Neural cell (in vitro differentiated cells): ENCODE results near the gene TTYH1. TPM values are rescaled to one million over a fixed set of nuclear protein-coding genes. Genes with fewer than 3 reads are reported as not detected.
A peak's percentile ranks its signal among the peaks of the same experiment; 100 is the strongest.

Experiments used
- H2AFZ ChIP-seq: fragments of 200-600, 300-800 bp; sonication (generic), shearing (Covaris generic); 2 replicates; pipeline ENCODE4 v1.6.0; 2014; ENCODE audit warnings: low read depth, mild to moderate bottlenecking, antibody characterized with exemption, low read length, moderate library complexity
- H3F3A ChIP-seq: fragments of 200-600 bp; shearing (Covaris generic); 2 replicates; pipeline ENCODE4 v1.6.1; 2016; ENCODE audit warnings: mild to moderate bottlenecking, moderate library complexity, mixed read lengths, antibody characterized with exemption, low read length; ENCODE audit not compliant: insufficient read depth, poor library complexity, severe bottlenecking
- H3K27ac ChIP-seq: fragments of 200-600, 300-800 bp; sonication (generic), shearing (Covaris generic); 2 replicates; pipeline ENCODE4 v1.5.1; 2014; ENCODE audit warnings: mild to moderate bottlenecking, low read length, moderate library complexity
- H3K27me3 ChIP-seq: fragments of 300-800, 200-600 bp; sonication (generic), shearing (Covaris generic); 2 replicates; pipeline ENCODE4 v1.6.0; 2014; ENCODE audit warnings: mild to moderate bottlenecking, low read depth, low read length, moderate library complexity; ENCODE audit not compliant: insufficient read depth
- H3K36me3 ChIP-seq: fragments of 300-800, 200-600 bp; sonication (generic), shearing (Covaris generic); 2 replicates; pipeline ENCODE4 v1.5.1; 2014; ENCODE audit warnings: mild to moderate bottlenecking, antibody characterized with exemption, low read length, moderate library complexity; ENCODE audit not compliant: insufficient read depth
- H3K4me2 ChIP-seq: fragments of 300-800, 200-600 bp; sonication (generic), shearing (Covaris generic); 2 replicates; pipeline ENCODE4 v1.6.0; 2014; ENCODE audit warnings: mild to moderate bottlenecking, low read length
- H3K4me3 ChIP-seq: fragments of 300-800, 200-600 bp; sonication (generic), shearing (Covaris generic); 2 replicates; pipeline ENCODE4 v1.5.1; 2014; ENCODE audit warnings: mild to moderate bottlenecking, low read length, moderate library complexity
- H3K79me2 ChIP-seq: fragments of 200-600 bp; shearing (Covaris generic); replicated peaks from 2 replicates; pipeline ENCODE4 v1.6.0; 2014; ENCODE audit warnings: mild to moderate bottlenecking, low read length, moderate library complexity; ENCODE audit not compliant: insufficient read depth
- H3K9ac ChIP-seq: fragments of 300-800, 200-600 bp; sonication (generic), shearing (Covaris generic); 2 replicates; pipeline ENCODE4 v1.6.1; 2016; ENCODE audit warnings: mild to moderate bottlenecking, low read length, mixed read lengths
- H3K9me2 ChIP-seq: fragments of 200-600 bp; shearing (Covaris generic); 2 replicates; pipeline ENCODE4 v1.6.1; 2016; ENCODE audit warnings: mild to moderate bottlenecking, low read length, mixed read lengths; ENCODE audit not compliant: insufficient read depth
- H3K9me3 ChIP-seq: fragments of 200-600, 300-800 bp; sonication (generic), shearing (Covaris generic); 2 replicates; pipeline ENCODE4 v1.6.1; 2016; ENCODE audit warnings: mild to moderate bottlenecking, mixed run types, low read length, moderate library complexity, mixed read lengths
- H4K20me1 ChIP-seq: fragments of 200-600 bp; shearing (Covaris generic); 2 replicates; pipeline ENCODE4 v1.6.1; 2016; ENCODE audit warnings: mild to moderate bottlenecking, mixed run types; ENCODE audit not compliant: insufficient read depth
- EP300 ChIP-seq: fragments of 450-650 bp; conservative IDR thresholded peaks from 2 replicates; pipeline ENCODE4 v1.6.1; 2014; ENCODE audit warnings: antibody characterized with exemption, mild to moderate bottlenecking, moderate library complexity; ENCODE audit not compliant: poor library complexity, severe bottlenecking
- EZH2 ChIP-seq: fragments of 200-600, 300-800 bp; shearing (Covaris generic), sonication (generic); IDR thresholded peaks from 2 replicates; pipeline ENCODE4 v1.6.1; 2014; ENCODE audit warnings: antibody characterized with exemption, low read length, borderline replicate concordance, mild to moderate bottlenecking; ENCODE audit not compliant: insufficient read depth, poor library complexity, severe bottlenecking
- MXI1 ChIP-seq: fragments of 450-650 bp; conservative IDR thresholded peaks from 2 replicates; pipeline ENCODE4 v1.6.1; 2014; ENCODE audit warnings: antibody characterized with exemption, mild to moderate bottlenecking; ENCODE audit not compliant: poor library complexity, severe bottlenecking
- POLR2AphosphoS5 ChIP-seq: IDR thresholded peaks from 2 replicates; pipeline ENCODE4 v1.6.1; 2012
- RAD21 ChIP-seq: fragments of 450-650 bp; conservative IDR thresholded peaks from 2 replicates; pipeline ENCODE4 v1.6.1; 2014; ENCODE audit warnings: antibody characterized with exemption, mild to moderate bottlenecking, moderate library complexity
- REST ChIP-seq: IDR thresholded peaks from 2 replicates; pipeline ENCODE4 v1.6.1; 2012; ENCODE audit warnings: borderline replicate concordance
- SMC3 ChIP-seq: fragments of 450-650 bp; conservative IDR thresholded peaks from 2 replicates; pipeline ENCODE4 v1.6.1; 2014; ENCODE audit warnings: antibody characterized with exemption, mild to moderate bottlenecking, moderate library complexity; ENCODE audit not compliant: poor library complexity
- TAF1 ChIP-seq: IDR thresholded peaks from 2 replicates; pipeline ENCODE4 v1.6.1; 2012; ENCODE audit warnings: low read depth
- polyA plus RNA-seq: library from polyadenylated mRNA; depleted of rRNA; stranded (reverse); fragments of >200 nt; gene quantifications from 2 replicates; pipeline ENCODE4 v1.2.3, GENCODE V29; 2014
- TF ChIP-seq, protein P1 (sequence below): fragments of 450-650 bp; IDR thresholded peaks from 2 replicates; pipeline ENCODE4 v1.5.1; 2014; ENCODE audit warnings: antibody characterized with exemption, mild to moderate bottlenecking, moderate library complexity; ENCODE audit not compliant: poor library complexity, severe bottlenecking

The TTYH1 gene
- polyA plus RNA-seq, 1 donor from 2014 or later = 36.1 TPM

- TF ChIP-seq EZH2 = no peak
- peak; percentile 6 for TF ChIP-seq POLR2AphosphoS5
- Histone ChIP-seq H3K4me2 (no peak overlapping the region), H3K36me3 (peaks cover 10% of the 10 kb centered on the region), H3K9me2 (no peaks in the 10 kb centered on the region), H3F3A (no peaks in the 10 kb centered on the region), H3K9me3 (no peaks in the 10 kb centered on the region), H4K20me1 (peaks cover 5% of the 10 kb centered on the region), H3K4me3 (no peak overlapping the region), H3K79me2 (peaks cover 13% of the 10 kb centered on the region), H3K27ac (no peak overlapping the region), H3K9ac (no peak overlapping the region), H3K27me3 (no peaks in the 10 kb centered on the region), H2AFZ (no peak overlapping the region)
Observed at GRCh38 chr19:54455786-54456422, 40.6 kb downstream of the TTYH1 start.

GRCh38 chr19:54456423-54457373, 41.4 kb downstream of the TTYH1 start:
- no peak overlapping the region for H2AFZ ChIP-seq
- peaks cover 10% of the 10 kb centered on the region for H3K36me3 ChIP-seq
- H3F3A ChIP-seq = no peaks in the 10 kb centered on the region
- H3K4me2 ChIP-seq = no peak overlapping the region
- H3K79me2 ChIP-seq = peaks cover 5% of the 10 kb centered on the region
- TF ChIP-seq, protein P1, sequence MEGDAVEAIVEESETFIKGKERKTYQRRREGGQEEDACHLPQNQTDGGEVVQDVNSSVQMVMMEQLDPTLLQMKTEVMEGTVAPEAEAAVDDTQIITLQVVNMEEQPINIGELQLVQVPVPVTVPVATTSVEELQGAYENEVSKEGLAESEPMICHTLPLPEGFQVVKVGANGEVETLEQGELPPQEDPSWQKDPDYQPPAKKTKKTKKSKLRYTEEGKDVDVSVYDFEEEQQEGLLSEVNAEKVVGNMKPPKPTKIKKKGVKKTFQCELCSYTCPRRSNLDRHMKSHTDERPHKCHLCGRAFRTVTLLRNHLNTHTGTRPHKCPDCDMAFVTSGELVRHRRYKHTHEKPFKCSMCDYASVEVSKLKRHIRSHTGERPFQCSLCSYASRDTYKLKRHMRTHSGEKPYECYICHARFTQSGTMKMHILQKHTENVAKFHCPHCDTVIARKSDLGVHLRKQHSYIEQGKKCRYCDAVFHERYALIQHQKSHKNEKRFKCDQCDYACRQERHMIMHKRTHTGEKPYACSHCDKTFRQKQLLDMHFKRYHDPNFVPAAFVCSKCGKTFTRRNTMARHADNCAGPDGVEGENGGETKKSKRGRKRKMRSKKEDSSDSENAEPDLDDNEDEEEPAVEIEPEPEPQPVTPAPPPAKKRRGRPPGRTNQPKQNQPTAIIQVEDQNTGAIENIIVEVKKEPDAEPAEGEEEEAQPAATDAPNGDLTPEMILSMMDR = no peak
- no peak for TF ChIP-seq EP300
- TF ChIP-seq TAF1 = no peak
- no peak for TF ChIP-seq POLR2AphosphoS5
- no peak for TF ChIP-seq EZH2
- no peak for TF ChIP-seq MXI1
- no peak for TF ChIP-seq SMC3
- no peak for TF ChIP-seq REST
- TF ChIP-seq RAD21 = no peak
- H3K9me2 ChIP-seq = no peaks in the 10 kb centered on the region
- H3K27ac ChIP-seq = no peak overlapping the region
- H3K27me3 ChIP-seq = no peaks in the 10 kb centered on the region
- H3K9ac ChIP-seq = no peak overlapping the region
- peaks cover 3% of the 10 kb centered on the region for H4K20me1 ChIP-seq
- no peaks in the 10 kb centered on the region for H3K9me3 ChIP-seq
- H3K4me3 ChIP-seq = no peak overlapping the region
